Stimulated activated CD8-positive, alpha-beta memory T cell treated with anti-CD3 and anti-CD28 coated beads, Interleukin-12 subunit alpha, Interleukin-12 subunit beta, amount 100 ng/mL, for 24 hours (primary cell): ENCODE data around the gene GUCA1A.

Experiments
- DNase-seq: peaks from one replicate; pipeline ENCODE4 v3.0.0-alpha.2; 2020; ENCODE audit errors: extremely low read depth

GUCA1A gene

DNA sequence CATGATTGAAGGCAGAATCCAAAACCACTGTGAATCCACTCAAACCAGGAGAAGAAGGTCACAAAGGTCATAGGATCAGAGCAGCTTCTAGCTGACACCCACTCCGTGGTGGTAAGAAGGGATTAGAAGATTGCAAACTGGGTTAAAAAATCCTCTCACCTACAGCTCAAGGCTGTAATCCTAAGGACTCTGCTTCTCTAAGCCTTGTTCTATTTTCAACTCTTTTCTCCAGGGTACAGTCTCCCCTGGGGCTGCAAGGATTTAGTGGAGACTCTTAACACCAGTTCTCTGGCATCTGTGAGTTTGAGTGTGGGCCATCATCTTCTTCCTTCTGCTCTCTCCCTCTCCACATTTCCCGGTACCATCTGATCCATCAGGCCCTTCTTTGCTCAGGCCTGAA, at the start of gene GUCA1A:
Gene GUCA1A (plus strand): TSS at position 264 of the 400 bp plus-strand sequence. CDS start 250 bp downstream, outside the sequence.
- DNase-seq, result no peak

DNA sequence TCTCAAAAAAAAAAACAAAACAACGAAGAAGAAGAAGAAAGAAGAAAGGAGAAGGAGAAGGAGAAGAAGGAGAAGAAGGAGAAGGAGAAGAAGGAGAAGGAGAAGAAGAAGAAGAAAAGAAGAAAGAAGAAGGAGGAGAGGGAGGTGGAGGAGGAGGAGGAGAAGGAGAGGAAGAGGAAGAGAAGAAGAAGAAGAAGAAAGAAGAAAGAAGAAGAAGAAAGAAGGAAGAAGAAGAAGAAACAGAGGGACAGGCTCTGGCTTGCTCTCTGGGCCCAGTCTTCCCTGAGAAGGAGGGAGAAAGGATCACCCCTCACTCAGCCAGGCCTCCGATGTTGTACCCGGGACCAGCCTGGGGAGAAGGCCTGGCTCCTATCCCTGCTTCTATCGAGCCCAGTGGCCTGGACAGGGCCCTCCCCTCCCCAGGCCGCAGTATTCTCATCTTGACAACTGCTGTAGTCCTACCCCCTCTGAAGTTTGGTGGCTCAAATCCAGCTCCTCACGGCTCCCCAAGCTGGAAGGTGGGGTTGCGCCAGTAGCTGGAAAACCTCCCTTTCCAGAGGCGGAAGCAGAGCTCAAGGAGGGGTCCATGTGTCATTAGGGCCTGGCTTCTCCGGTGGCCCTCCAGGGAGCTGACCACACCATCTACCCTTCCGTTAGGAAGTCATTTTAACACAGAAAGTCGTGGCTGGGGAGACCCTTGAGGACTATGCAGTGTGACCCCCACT, 49.6 kb upstream of the GUCA1A start:
- no peak for DNase-seq

DNA sequence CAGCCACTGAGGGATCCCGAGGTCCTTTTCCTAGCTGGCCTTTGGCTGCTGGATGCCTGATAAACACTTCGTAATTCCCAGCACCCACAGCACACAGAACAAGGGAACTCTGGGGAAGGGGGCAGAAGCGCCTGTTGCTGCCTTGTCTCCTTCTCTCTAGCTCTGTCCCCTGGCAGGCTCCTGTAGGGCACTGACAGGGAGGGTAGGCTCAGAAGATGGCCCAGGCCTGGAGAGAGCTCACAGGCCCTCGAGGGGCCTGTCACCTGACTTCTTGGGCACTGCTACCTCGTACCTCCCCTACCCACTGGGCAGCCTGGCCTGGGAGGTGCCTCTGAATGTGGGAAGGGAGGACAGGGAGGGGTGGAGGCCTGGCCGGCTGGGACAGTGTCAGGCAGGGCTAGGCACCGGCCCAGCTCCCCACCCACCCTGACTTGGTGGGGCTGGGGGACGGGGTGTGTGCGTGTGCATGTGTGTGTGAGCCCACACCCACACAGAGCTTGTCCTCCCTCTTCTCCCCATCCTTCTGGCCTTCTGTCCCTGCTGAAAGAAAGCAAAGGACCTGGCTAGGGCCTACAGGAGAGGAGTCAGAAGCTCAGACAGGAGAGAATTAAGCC, 48.8 kb upstream of the GUCA1A start:
- DNase-seq, result no peak

DNA sequence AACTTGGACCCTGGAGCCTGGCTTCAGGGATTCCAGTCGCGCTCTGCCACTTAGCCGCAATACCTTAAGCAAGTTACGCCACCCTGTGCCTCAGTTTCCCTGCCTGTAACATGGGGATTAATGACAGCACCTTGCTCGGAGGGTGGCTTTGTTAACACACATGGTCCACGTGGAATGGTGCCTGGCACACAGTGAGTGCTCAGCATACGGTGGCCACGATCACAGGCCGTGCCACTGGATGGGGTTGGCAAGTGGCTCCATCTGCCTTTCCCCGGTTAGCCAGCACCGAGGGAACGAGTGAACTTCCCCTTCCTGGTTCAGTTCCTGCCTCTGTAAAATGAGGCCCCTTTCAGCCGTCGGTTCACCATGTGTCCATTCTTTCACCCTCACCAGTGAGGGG, 47.9 kb upstream of the GUCA1A start:
- DNase-seq, result no peak

DNA sequence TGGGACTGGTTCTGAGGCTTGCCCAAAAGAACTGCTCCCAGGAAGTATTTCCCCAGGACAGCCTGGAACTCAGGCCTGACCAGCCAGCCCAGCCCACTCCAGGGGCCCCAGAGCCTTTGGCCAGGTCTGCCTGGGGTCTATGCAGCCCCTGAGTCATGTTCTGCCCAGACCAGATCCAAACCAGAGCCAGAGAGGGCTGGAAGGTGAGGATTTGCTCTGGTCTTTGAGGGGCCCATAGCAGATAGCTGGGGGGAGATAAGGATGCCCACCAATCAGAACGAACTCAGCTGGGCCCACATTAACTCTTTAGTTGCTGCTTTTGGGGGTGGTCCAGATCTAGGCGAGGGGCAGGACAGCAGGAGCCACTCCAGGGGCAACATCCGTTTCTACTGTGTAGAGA, 47.5 kb upstream of the GUCA1A start:
- no peak for DNase-seq

DNA sequence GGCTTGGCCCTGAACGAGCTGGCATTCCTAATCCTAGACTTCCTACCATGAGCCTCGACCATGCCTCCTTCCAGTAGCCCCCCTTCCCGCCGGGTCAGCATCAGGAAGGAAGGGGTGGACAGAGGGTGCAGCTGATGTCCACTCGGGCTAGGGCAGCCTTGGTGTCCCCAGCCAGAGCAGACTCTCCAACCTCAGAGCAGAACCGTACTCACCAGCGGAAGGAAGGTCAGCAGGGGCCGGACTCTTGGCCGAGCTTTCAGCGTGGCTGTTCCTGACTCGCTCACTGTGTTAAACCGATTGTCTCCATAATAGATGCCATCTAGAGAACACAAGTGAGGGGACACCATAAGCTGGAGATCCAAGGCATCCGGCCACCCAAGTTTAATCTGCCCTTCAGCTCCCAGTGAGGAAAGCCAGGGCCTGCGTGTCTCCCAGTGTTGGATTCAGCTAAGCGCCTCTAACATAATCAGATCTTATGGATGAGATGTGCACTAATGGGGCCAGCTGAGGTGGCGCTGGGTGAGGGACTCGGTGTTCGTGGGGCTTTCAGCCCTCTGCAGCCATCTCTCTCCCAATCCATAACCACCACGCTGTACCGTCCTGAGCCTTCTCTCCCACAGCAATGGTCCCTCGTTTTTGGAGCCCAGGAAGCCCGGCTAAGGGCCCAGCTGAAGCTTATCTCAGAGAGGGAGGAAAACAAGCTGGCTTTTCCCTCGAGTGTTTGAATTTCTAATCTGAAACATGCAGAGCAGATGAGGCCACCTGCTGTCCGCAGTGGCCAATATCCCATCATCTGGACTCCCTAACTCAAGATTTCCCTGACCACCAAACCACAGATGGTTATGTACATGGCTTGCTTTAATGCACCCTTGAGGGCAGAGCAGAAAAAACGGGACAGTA, 44.5 kb upstream of the GUCA1A start:
- DNase-seq, result no peak

DNA sequence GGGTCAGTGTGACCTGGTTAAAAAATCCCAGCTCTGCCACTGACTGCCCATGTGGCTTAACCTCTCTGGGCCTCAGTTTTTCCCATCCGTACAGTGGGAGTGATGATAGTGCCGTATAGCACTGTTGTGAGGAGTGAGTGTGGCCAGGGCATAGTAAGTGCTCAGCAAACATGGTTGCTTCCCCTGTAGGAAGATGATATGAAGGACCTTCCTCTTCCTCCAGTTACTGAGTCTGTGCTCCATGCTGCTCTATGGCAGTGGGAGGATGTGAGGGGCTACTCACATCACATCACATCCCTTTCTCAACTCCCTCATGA, 43.8 kb upstream of the GUCA1A start:
- DNase-seq, result no peak

DNA sequence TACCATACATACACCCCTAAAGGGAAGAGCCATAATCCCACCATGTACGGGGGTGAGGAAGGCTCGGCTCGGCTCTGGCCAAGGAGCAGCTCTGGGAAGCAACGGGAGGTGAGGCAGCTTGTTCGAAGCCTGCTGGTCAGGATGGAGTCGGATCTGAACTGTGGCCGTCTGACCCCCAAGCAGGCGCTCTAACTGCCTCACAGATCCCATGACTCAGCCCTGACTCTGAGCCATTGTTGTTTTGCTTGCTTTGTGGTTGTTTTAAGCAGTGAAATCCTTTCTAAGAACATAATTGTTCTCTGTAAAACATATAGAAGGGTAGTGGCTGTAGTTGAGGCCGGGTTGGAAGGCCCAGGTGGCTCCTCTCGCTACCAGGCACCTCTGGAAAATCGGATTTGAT, 41.6 kb upstream of the GUCA1A start:
- DNase-seq, result no peak

DNA sequence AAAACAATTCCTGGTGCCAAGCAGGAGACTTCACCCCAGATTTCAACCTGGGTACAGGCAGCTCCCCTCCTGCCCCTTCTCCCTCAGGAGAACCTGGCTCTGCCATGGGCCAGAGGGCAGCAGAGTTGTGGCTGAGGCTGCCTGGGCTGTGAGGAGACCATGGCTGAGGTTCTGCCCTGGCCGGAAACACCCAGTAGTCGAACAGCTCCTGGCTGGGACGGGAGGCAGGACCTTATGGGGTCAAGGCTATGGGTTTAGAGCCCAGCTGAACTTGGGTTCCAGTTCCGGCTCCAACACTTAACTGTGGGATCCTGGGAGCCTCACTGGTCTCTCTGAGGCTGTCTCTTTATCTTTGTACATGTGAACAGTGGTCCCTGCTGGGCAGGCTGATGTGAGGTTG, 39.2 kb upstream of the GUCA1A start:
- DNase-seq, result no peak

DNA sequence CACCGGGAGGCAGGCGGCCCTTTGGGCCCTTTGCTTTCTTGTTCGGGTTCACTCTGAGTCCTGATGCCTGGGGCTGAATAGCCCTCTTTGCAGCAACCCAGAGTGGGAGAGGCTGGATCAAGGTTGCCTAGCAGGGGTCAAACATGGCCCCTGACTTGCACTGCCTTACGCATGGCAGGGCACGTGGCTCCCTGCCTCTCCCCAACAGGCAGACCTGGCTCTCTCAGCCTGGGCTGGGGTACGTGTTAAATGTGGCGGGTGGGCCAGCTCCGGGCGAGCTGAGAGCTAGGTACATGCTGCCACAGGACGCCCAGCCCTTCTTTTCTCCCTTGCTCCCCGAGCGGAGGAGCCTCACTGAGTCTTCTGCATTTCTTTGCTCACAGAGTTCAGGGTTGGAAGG, 38.0 kb upstream of the GUCA1A start:
- no peak for DNase-seq

DNA sequence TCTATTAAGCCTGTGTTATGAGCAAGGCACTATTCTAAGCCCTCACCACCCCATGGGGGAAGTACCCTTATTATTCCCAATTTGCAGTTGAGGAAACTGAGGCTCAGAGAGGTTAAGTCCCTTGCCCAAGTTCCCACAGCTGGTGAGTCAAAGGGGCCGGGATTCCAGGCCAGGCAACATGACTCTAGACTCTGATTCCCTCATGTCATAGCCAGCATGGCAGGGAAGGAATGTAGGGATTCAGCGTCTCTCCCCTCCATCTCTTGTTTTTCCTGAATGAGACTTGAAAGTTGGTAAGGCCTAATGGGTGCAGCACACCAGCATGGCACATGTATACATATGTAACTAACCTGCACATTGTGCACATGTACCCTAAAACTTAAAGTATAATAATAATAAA, 37.4 kb upstream of the GUCA1A start:
- DNase-seq, result no peak

DNA sequence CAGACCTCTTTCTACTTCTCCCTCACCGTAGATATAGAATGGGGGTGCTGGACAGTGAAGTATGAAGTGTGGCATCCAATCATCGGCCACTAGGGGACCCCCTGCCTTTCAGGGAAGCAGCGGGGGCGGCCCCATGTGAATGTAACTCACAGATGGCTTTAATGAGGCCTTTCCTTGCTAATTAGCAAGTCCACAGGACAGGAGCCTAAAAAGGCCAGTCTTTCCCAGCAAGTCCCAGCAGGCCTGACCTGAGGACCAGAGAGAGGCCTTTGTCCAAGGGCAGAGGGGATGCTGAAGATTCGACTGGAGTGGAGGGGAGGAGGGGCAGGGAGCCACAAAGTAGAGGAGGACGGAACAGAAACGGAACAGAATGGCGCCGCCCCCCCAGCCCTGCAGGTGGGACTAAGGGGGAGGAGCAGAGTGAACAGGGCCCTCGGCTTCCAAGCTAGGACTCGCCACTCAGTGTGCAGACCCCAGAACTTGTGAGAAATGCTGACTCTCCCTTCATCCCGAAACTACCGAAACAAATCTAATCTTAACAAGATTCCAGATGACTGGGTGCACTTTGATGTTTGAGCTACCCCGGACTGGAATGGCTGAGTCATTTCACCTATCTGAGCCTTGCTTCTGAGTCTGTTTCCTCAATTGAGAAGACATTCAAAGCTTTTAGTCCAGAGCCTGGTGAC, 36.5 kb upstream of the GUCA1A start:
- no peak for DNase-seq

DNA sequence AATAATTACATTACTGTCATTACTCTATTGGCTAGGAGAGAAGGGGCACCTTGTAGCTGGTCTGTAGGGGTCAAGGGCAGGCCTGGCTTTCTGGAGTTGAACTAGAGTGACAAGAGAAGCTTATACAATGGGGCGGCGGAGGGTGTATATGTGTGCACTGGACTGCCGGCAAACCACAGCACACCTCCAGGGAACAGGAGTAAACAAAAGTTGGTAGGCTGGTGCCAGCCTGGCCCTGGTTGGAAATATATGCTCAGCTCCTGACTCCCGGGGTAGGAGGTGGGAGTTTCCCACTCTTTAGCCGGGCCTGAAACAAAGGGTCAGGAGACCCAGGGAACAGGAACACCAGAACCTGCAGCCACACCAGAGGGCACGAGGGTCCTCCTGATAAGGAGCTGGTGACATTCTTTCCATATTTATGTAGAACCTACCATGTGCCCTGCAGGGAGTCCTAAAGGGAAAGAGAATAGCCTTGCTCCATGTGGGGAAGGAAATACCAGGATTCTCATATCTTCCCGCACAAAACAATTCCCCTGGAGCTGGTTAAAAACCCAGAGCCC, 35.9 kb upstream of the GUCA1A start:
- no peak for DNase-seq

DNA sequence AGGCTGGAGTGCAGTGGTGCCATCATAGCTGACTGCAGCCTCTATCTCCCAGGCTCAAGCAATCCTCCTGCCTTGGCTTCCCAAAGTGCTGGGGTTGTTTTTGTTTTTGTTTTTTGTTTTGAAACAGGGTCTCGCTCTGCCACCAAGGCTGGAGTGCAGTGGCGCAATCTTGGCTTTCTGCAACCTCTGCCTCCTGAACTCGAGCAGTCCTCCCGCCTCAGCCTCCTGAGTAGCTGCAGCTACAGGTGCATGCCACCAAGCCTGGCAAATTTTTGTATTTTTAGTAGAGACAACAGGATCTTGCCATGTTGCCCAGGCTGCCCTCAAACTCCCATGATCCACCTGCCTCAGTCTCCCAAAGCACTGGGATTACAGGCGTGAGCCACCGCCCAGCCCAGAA, 35.0 kb upstream of the GUCA1A start:
- DNase-seq, result no peak

DNA sequence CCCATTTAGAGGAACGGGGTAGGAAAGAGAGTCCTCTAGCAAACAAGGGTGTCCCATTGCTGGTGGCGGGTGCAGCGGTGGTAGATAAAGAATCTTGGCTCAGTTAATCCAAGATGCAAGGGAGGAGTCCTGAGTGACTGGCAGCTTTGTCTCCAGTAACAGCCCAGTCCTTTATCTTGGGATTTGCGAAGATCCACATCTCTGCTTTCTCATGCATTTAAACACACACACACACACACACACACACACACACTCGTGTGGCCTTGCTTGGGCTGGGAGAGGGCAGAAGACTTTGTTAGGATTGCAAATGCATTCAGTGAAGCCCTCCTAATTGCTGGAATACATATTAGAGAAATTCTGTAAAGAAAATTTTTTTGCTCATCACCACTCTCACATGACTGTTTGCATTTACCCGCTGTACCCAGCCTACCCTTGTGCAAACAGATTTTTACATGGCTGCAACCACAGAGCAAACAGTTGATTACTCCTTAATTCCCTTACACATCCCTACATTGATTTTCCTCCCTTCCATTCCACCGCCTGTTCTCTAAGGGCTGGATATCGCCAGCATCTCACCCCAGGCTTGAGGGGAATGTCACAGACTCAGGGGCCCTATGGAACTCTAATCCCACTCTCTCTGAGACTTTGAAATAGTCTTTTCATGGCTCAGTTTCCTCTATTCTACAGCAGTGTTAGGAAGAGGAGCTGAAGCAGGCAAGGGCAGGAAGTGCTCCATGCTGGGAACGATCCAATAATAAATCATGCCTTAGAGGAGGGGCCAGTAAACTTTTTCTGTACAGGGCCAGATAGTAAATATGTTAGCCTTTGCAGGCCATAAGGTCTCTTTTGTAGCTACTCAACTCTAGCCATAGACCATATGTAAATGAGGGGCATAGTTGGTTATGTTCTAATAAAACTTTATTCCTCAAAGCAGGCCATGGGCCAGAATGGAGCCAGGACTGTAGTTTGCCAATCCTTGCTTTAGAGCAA, 34.2 kb upstream of the GUCA1A start:
- no peak for DNase-seq

DNA sequence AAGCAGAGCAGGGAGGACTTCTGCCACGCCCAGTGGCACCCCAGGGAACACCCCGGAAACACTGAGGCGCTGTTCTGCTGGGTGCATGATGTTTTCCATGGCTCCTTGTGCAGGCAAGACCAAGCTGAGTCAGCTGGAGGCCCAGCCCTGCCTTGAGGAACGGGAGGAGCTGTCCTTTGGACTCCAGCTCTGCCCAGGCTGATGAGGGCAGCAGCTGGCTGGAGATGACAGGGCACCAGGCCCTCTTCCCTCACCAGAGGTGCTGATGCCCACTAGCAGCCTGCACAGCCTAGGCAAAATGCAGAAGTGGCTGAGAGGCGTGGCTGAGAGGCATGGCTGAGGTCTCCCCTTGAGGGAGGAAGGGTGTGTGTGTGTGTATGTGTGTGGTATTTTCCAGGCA, 33.1 kb upstream of the GUCA1A start:
- DNase-seq, result no peak

DNA sequence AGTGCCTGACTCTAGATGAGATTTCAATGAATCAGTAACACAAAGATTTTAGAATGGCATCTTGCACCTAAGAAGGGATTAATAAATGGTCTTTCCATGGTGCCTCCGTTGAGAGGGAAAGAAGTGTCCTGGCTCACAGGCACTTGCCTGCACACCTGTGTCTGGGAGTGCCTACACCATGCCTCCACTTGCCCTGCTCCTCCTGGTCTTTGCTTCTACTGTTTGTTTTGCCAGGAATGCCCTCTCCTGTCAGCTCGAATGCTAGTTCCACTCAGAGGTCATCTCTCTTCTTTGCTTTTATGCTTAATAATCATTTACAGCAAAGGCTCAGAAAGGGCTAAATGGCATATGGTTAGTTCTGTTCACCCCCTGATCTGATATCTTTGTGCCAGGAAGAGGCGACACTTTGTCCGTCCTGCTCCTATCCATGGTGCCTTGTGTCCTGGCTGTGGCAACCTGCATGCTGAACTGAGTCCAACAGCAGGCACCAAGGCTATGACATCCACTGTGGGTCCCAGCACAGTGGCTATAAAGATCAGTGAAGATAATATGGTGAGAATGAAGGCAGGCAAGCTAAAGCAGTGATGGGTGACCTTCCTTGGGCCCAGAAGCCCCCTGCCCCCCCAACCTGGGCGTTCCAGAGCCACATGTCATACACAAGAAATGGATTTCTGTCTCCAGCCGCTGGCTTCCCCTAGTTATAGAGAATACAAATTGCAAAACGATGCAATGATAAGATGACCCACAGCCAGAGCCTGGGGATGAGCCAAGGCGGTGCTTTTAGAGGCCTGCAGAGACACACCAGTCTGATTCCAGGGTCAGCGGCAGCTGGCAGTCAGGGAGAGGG, 32.2 kb upstream of the GUCA1A start:
- DNase-seq, result no peak

DNA sequence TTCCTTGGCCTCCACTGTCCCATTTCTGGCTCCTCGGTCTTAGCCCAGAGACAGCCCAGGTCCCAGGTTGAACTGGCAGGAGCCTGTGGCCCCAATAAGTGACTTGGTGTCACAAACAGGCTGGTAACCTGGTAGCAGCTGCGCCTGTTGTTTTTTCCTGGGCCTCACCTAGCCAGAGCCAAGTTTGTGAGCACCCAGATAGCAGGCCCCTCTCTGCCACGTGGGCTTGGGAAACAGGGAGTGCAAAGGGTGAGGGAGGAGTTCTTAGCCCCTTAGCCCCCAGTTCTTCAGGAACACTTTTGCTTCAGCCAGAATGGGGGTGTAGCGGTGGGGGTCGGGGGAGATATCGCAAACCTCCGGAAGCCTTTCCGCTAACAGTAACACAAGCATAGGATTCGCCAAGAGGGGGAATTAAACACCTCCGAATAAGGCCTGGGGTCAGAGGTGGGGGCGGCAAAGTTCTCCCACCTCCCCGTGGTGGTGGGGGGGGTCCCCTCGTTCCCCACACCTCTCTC, 31.5 kb upstream of the GUCA1A start:
- DNase-seq, result no peak

DNA sequence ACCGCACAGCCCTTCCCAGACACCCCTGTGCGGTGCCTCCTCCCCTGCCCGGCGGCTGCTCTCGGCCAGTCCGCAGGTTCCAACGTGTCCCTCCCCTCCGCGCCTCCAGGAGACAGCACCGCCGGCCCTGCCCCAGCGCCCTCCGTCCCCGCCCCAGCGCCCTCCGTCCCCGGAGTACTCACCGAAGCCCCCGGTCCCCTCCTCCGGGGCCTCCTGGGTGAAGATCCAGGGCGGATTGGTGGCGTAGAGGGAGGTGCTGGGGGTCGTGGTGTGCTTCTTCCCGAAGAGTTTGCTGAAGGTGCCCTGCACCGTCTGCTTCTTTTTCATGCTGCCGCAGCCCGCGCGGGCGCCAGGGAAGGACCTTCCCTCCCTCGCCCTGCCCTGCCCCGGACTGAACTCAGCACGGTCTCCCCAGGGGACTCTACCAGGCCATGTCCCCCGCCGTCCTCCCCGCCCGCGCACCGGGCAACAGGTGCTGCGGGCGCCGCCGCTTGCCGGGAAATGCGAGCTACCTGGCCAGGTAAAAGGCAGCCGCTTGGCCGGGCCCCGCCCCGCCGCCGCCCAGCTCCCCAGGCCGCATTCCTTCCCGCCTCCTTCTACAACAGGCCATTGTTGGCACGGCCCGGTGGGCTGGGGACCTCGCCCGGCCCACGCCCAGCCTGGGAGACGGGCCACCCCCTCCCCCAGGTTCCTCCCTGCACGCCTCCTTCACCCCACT, 30.9 kb upstream of the GUCA1A start, which contains the start of gene C6orf132:
Gene C6orf132 (minus strand): TSS at position 503 of the 718 bp plus-strand sequence. CDS start 176 bp downstream, at position 327.
- DNase-seq, result no peak
